ENCODE results near the gene FAM120C.

The FAM120C gene, protein sequence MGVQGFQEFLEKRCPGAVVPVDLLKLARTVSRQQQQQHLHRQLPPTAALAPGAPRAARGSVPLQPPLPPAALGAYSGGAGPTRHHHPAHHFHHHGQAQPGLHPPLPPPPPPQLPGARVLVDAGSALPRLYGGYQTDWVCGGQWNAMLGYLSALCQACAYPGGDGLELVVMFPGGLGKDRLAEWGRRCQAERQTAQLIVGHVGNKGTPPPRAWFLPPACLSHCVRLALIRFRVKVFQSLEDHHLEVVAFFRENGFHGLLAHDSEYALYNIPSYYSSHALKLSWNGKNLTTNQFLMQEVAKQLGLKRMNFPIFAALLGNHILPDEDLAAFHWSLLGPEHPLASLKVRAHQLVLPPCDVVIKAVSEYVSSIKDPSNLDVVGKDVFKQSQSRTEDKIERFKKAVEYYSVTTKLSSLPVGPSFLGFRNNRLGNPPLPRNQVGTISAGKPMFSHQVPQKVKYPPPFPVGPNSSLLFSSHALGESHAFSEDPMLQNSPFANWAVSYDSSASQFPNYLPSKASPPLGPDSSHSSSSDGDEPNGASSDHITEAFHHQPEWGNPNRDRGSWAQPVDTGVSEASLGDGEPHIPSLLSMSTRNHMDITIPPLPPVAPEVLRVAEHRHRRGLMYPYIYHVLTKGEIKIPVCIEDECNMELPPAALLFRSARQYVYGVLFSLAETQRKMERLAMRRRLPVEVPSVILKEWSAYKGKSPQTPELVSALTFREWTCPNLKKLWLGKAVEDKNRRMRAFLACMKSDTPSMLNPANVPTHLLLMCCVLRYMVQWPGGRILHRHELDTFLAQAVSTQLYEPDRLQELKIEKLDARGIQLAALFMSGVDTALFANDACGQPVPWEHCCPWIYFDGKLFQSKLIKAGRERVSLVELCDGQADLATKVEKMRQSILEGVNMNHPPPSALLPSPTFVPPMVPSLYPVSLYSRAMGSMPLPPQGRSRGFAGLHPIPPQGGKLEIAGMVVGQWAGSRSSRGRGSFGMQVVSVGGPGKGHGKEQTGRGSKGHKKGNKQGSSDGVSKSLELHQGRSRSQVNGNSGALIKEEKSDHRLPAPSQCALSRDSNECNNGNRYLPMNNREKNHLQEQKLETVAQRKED

DNA sequence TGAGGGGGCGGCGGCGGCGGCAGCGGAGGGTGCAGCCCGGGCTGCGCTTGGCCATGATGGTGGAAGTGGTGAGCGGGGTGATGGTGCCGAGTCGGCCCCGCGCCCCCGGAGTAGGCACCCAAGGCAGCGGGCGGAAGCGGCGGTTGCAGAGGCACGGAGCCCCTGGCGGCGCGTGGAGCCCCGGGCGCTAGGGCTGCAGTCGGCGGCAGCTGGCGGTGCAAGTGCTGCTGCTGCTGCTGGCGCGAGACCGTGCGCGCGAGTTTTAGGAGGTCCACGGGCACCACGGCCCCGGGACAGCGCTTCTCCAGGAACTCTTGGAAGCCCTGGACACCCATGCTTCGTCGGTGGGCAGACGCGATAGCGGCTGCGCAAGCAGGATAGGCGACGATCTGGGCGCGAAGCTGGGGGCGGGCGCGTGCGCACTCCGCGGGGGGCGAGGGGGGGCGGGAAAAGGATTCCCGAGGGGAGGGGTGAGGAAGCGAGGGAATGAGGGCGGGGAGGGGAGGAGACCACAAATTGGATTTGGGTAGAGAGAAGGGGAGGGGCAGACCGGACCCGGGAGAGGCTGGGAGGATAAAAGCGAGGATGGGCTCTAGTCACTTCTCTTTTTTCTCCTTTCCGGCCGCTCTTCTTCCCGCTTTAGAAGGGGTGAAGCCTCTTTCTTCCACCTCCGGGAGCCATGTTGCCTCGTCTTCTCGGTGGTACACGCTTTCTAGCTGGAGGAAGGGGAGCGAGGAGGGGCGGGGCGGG lies at the start of gene FAM120C:
FAM120C (minus strand) TSS at position 391 of the 750 bp plus-strand sequence; CDS start at position 335, 56 bp downstream.
- H3K4me3 Mint-ChIP-seq = peak within 1 kb of the TSS; percentile 87
- peaks cover 6% of the 10 kb centered on the region for H3K36me3 Mint-ChIP-seq
- H3K9me3 Mint-ChIP-seq = no peaks in the 10 kb centered on the region
- H3K27me3 Mint-ChIP-seq = no peaks in the 10 kb centered on the region
- peak within 1 kb of the TSS; percentile 89 for H3K27ac Mint-ChIP-seq
- peaks cover 43% of the 10 kb centered on the region for H3K4me1 Mint-ChIP-seq

- H3K27me3 Mint-ChIP-seq = no peaks in the 10 kb centered on the region
- no peaks in the 10 kb centered on the region for H3K9me3 Mint-ChIP-seq
- H3K36me3 Mint-ChIP-seq = no peaks in the 10 kb centered on the region
- no peak overlapping the region for H3K27ac Mint-ChIP-seq
- H3K4me3 Mint-ChIP-seq = no peak overlapping the region
- no peaks in the 10 kb centered on the region for H3K4me1 Mint-ChIP-seq
These were observed 47.5 kb upstream of the FAM120C start for GRCh38 chrX:54230435-54231148.

- Mint-ChIP-seq H3K4me1 (no peaks in the 10 kb centered on the region), H3K4me3 (no peak overlapping the region), H3K9me3 (no peaks in the 10 kb centered on the region), H3K36me3 (no peaks in the 10 kb centered on the region), H3K27me3 (no peaks in the 10 kb centered on the region), H3K27ac (no peak overlapping the region)
These were observed 40.5 kb upstream of the FAM120C start for GRCh38 chrX:54223581-54223980.

DNA sequence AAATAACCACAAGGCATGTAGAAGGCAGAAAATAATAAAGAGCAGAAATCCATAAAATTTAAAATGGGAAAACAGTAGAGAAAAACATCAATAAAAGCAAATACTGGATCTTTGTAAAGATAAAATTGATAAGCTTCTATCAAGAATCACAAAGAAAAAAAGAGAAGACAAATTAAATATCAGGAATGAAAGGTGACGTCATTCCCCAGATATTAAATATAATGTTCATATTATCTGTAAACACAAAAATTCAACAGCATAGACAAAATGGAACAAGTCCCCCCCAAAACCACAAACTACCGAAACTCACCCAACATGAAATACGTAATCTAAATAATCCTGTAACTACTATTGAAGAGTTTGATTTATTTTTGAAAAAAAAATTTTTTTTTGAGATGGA lies 30.5 kb upstream of the FAM120C start:
- H3K4me3 Mint-ChIP-seq = no peak overlapping the region
- no peaks in the 10 kb centered on the region for H3K27me3 Mint-ChIP-seq
- H3K9me3 Mint-ChIP-seq = no peaks in the 10 kb centered on the region
- H3K36me3 Mint-ChIP-seq = no peaks in the 10 kb centered on the region
- H3K27ac Mint-ChIP-seq = no peak overlapping the region
- no peaks in the 10 kb centered on the region for H3K4me1 Mint-ChIP-seq

GRCh38 chrX:54208531-54208930 lies 25.5 kb upstream of the FAM120C start:
- H3K27me3 Mint-ChIP-seq = peaks cover 2% of the 10 kb centered on the region

DNA sequence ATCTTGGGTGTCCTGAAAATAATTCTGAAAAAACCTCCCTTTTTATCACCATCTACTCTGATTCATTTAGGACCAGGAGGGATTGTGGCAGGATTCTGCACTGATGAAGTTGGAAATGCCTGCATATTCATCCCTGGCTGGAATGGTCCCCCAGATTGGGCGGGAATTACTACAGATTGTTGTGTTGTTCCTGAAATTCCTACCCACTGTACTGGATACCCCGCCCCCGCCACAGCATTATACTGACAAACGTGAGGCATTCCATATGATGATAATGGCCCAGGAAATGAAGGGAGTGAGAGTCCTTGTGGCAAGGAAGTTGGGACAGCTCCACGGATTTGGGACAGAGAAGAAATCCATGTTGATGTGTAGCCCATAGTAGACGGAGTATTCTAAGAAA lies 15.2 kb upstream of the FAM120C start:
- no peak overlapping the region for H3K4me3 Mint-ChIP-seq
- H3K4me1 Mint-ChIP-seq = no peaks in the 10 kb centered on the region
- H3K27me3 Mint-ChIP-seq = peaks cover 7% of the 10 kb centered on the region
- no peaks in the 10 kb centered on the region for H3K9me3 Mint-ChIP-seq
- H3K36me3 Mint-ChIP-seq = no peaks in the 10 kb centered on the region
- H3K27ac Mint-ChIP-seq = no peak overlapping the region

More at GRCh38 chrX:54208531-54208930, 25.5 kb upstream of the FAM120C start:
- H3K4me1 Mint-ChIP-seq = no peaks in the 10 kb centered on the region
- no peak overlapping the region for H3K27ac Mint-ChIP-seq
- no peaks in the 10 kb centered on the region for H3K9me3 Mint-ChIP-seq
- no peaks in the 10 kb centered on the region for H3K36me3 Mint-ChIP-seq
- no peak overlapping the region for H3K4me3 Mint-ChIP-seq

DNA sequence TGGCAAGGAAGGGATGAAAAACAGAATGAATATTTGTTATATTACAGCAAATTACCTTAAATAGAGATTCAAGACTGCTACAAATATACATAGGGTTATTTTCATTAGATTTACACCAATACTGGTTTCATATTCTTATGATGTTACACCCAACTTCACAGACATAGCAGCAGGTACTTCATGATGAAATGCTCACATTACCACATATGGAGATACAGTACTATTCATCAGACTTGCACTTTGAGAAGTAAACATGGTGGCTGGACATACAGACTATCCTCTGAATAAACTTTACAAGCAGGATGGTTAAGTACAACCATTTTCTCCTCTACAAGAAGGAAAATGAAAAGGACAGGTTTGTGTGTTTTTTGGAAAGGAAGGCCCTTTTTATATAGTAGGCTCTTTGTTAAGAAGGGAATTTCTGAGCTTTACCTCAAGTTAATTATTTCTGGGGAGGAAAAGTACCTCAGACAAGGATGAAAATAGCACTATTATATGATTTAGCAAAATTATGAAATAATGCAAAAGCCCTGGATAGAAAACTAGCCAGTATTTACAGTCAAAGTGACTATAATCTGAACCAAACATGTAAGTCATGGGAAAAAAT lies 12.0 kb upstream of the FAM120C start:
- H3K4me3 Mint-ChIP-seq = no peak overlapping the region
- H3K4me1 Mint-ChIP-seq = no peaks in the 10 kb centered on the region
- H3K27ac Mint-ChIP-seq = no peak overlapping the region
- peaks cover 4% of the 10 kb centered on the region for H3K27me3 Mint-ChIP-seq
- no peaks in the 10 kb centered on the region for H3K9me3 Mint-ChIP-seq
- peaks cover 1% of the 10 kb centered on the region for H3K36me3 Mint-ChIP-seq

- H3K4me1 Mint-ChIP-seq = no peaks in the 10 kb centered on the region
- H3K36me3 Mint-ChIP-seq = peaks cover 1% of the 10 kb centered on the region
- H3K9me3 Mint-ChIP-seq = no peaks in the 10 kb centered on the region
- H3K4me3 Mint-ChIP-seq = no peak overlapping the region
- no peaks in the 10 kb centered on the region for H3K27me3 Mint-ChIP-seq
- H3K27ac Mint-ChIP-seq = no peak overlapping the region
These were observed 10.2 kb upstream of the FAM120C start for GRCh38 chrX:54193085-54193821.

- Mint-ChIP-seq H3K27ac (peak overlapping the region; percentile 51), H3K4me1 (peaks cover 32% of the 10 kb centered on the region), H3K36me3 (peaks cover 3% of the 10 kb centered on the region), H3K4me3 (no peak overlapping the region), H3K9me3 (no peaks in the 10 kb centered on the region), H3K27me3 (no peaks in the 10 kb centered on the region)
These were observed 1.4 kb upstream of the FAM120C start for GRCh38 chrX:54184474-54184873.

- peaks cover 50% of the 10 kb centered on the region for H3K4me1 Mint-ChIP-seq
- peak overlapping the region; percentile 20 for H3K27ac Mint-ChIP-seq
- no peaks in the 10 kb centered on the region for H3K27me3 Mint-ChIP-seq
- peaks cover 6% of the 10 kb centered on the region for H3K36me3 Mint-ChIP-seq
- H3K4me3 Mint-ChIP-seq = peak overlapping the region; percentile 87
- no peaks in the 10 kb centered on the region for H3K9me3 Mint-ChIP-seq
These were observed 725 bp downstream of the FAM120C start for GRCh38 chrX:54182194-54182863.

DNA sequence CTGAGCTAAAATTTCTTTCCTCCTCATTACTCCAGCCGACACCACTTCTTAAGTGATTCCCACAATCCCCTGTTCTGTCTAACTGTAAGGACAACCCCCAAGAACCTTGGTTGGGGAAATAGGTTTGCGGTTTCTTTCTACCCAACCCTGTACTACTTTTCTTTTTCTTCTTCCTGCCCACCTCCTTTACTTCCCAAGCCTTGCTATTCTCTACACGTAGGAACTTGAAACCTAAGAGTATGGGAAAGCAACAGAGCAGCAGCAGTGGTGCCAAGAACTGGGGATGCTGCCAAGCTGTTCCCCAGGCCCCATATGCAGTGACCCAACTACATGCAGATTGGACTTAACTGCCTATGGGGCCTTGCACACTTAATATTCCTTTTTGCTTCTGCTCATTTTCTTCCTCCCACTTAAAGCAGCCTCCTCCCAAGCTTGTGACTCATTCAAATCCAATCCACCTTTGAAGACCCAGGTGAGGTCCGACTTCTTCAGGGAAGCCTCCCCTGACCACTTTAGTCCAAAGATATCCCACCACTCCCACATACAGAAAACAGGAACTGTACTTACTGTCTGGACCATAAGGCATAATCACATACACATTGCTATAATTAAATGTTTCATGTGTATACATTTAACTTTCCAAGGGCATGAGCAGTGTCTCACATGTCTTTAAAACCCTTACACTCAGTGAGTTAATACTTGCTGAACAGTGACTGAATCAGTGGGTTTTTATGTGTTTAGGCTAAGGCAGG lies 1.7 kb downstream of the FAM120C start:
- Mint-ChIP-seq H3K27ac (peak overlapping the region; percentile 92), H3K4me1 (peaks cover 59% of the 10 kb centered on the region)

DNA sequence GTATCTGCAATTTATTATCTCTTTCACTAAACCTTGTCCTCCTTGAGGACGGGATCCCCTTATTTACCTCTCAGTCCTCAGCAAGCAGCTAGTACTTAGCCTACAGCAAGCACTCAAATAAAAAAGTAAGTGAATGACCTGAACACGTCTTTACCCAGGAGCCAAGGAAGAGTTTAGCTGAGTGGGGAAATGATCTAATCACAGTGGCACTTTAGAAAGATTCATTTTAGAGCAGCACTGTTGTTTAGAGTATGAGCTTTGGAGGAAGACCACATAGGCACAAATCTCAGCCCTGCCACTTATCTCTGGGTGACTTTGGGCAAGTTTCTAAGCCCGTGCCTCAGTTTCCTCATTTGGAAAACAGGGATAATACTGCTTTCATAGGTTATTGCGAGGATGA lies 2.7 kb downstream of the FAM120C start:
- H3K27me3 Mint-ChIP-seq = no peaks in the 10 kb centered on the region
- peaks cover 59% of the 10 kb centered on the region for H3K4me1 Mint-ChIP-seq
- H3K27ac Mint-ChIP-seq = peak overlapping the region; percentile 46
- peaks cover 13% of the 10 kb centered on the region for H3K36me3 Mint-ChIP-seq
- H3K9me3 Mint-ChIP-seq = no peaks in the 10 kb centered on the region
- peak overlapping the region; percentile 87 for H3K4me3 Mint-ChIP-seq

More for the DNA sequence above, 1.7 kb downstream of the FAM120C start:
- Mint-ChIP-seq H3K36me3 (peaks cover 13% of the 10 kb centered on the region), H3K9me3 (no peaks in the 10 kb centered on the region), H3K27me3 (no peaks in the 10 kb centered on the region), H3K4me3 (peak overlapping the region; percentile 87)

Measured in activated naive CD4-positive, alpha-beta T cell treated with anti-CD3 and anti-CD28 coated beads, Interleukin-2, amount 50 U/mL, for 24 hours (primary cell).